VCaP (cell line): ENCODE results near the gene ZDHHC1.
"Not testable (repeated sequence)": the region's sequence is repeated elsewhere in the genome, so short reads cannot be mapped to it uniquely, and the experiment has no call there.

Source experiments
- H3K27ac ChIP-seq: fragments of 450-650 bp; 2 replicates; pipeline ENCODE4 v1.5.1; 2017
- CTCF ChIP-seq: fragments of 450-650 bp; conservative IDR thresholded peaks from 2 replicates; pipeline ENCODE4 v1.5.1; 2017; ENCODE audit warnings: mild to moderate bottlenecking, moderate library complexity

Gene ZDHHC1

GRCh38 chr16:67384778-67385510 lies 31.3 kb downstream of the ZDHHC1 start:
- H3K27ac ChIP-seq: no peak overlapping the region
- no peak for TF ChIP-seq CTCF

GRCh38 chr16:67383284-67383683 lies 33.0 kb downstream of the ZDHHC1 start:
- TF ChIP-seq CTCF: no peak
- no peak overlapping the region for H3K27ac ChIP-seq

GRCh38 chr16:67378642-67379041 lies 37.6 kb downstream of the ZDHHC1 start:
- no peak overlapping the region for H3K27ac ChIP-seq
- no peak for TF ChIP-seq CTCF

- H3K27ac ChIP-seq: not testable (repeated sequence)
Measured at GRCh38 chr16:67376012-67376411, 40.3 kb downstream of the ZDHHC1 start.

- TF ChIP-seq CTCF: peak; percentile 36; the same call in 1 of the 2 replicates
- H3K27ac ChIP-seq: no peak overlapping the region
Measured at GRCh38 chr16:67372664-67373063, 43.6 kb downstream of the ZDHHC1 start.

- no peak overlapping the region for H3K27ac ChIP-seq
- no peak for TF ChIP-seq CTCF
Measured at GRCh38 chr16:67370661-67371060, 45.6 kb downstream of the ZDHHC1 start.

GRCh38 chr16:67364600-67365235 lies 51.6 kb downstream of the ZDHHC1 start:
- peak overlapping the region; percentile 76 for H3K27ac ChIP-seq
- no peak for TF ChIP-seq CTCF

GRCh38 chr16:67361038-67361437 lies 55.2 kb downstream of the ZDHHC1 start:
- no peak overlapping the region for H3K27ac ChIP-seq
- TF ChIP-seq CTCF: no peak

GRCh38 chr16:67359540-67360269 lies 56.6 kb downstream of the ZDHHC1 start:
- H3K27ac ChIP-seq: not testable (repeated sequence)
